HG03575 (cell line): ENCODE data around the gene ADCK2.
"Not testable (repeated sequence)": the region's sequence is repeated elsewhere in the genome, so short reads cannot be mapped to it uniquely, and the experiment has no call there.

Experiments used
- ATAC-seq: cut with Tn5 transposase; IDR thresholded peaks from one replicate; pipeline ENCODE4 v1.9.1; 2021; ENCODE audit not compliant: unreplicated experiment, insufficient number of reproducible peaks, low FRiP score; ENCODE audit errors: extremely low read depth

Gene ADCK2

DNA sequence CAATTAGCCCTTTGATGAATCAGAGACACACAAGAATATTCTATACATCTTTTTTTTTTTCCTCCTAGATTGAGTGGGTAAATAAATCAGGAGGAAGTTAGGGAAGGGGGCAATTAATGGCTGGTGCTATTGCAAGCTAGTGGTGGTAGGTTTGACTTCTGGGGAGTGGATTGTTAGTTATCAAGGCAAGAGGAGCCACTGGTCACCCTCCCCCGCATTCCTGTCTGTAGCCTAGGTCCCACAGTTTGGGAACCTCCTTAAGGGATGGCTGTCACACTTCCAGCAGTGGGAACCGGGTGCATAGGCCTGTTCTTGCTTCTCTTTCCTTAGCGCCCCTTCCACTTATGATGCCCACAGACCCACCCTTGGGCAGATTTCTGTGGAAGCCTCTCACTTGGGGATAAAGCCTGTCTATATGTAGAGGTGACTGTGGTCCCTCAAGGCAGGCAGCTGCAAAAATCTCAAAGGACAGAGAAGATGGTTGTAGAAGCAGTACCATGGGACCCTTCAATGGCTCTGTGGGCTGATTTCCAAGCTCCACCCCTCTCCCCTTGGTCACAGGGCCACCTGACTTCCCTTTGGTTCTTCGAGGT is 2.3 kb upstream of the ADCK2 start:
- no peak for ATAC-seq

DNA sequence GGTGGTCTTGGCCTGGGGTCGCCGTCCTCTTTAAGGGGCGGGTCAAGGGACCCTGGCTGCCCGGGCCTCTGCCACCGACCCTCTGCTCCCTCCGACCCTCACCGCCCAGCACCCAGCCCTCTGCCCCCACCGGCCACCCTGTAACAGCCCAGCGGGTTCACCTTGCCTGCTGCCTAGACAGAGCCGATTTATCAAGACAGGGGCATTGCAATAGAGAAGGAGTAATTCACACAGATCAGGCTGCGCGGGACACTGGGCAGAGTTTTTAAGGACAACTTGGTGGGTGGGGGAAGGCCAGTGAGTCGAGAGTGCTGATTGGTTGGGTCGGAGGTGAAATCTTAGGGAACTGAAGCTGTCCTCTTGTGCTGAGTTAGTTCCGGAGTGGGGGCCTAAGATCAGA is 779 bp upstream of the ADCK2 start:
- ATAC-seq: no peak

DNA sequence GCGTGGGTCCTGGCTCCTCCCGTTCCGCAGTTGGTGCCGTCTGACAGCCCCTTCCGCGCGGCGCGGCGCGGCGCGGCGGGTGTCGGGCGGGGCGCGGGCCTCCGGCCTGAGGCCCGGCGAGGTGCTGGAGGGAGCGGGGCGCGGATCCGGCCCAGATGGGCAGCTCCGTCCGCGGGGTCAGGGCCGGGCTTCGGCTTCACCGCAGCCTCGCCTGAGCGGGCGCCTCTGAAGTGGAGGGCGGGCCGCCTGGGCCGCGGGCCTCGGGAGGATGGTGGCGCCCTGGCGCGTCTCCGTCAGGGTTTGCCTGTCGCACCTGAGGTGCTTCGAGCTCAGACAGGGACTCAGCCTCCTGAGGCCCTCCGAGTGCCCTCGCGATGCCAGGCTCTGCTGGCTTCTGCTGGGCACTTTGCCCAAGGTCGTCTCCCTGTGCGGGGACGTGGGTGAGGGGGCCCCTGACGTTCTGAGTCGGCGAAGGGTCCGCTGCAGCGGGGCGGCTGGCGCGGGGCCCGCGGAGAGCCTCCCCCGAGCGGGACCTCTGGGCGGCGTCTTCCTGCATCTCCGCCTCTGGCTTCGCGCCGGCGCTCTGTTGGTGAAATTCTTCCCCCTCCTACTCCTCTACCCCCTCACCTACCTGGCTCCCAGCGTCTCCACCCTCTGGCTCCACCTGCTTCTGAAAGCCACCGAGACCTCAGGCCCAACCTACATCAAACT is 473 bp downstream of the ADCK2 start:
- ATAC-seq: no peak

DNA sequence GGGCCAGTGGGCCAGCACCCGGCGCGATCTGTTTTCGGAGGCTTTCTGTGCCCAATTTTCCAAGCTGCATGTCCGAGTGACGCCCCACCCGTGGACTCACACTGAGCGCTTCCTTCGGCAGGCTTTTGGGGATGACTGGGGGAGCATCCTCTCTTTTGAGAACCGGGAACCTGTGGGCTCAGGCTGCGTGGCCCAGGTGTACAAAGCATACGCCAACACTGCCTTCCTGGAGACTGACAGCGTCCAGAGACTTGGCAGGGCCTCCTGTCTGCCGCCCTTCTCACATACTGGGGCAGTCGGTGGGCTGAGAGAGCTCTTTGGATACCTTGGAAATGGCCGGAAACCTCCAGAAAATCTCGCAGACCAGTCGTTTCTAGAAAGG is 1.0 kb downstream of the ADCK2 start:
- no peak for ATAC-seq

DNA sequence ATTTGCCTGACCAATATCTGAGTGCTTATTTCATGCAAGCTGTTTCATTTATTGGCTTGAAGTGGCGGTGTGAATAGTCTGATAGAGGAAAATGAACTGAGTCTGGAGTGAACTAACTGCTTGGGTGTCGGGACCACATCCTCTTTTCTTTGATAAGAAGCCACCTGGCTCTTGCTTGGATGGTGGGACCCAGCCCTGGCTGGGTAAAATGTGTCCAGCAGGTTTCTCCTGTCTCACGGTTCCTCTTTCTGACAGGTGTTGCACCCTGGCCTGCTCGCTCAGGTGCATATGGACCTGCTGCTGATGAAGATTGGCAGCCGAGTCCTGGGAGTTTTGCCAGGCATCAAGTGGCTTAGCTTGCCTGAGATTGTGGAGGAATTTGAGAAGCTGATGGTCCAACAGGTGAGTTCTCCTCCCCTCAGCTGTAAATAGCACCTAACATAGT is 1.6 kb downstream of the ADCK2 start:
- no peak for ATAC-seq

DNA sequence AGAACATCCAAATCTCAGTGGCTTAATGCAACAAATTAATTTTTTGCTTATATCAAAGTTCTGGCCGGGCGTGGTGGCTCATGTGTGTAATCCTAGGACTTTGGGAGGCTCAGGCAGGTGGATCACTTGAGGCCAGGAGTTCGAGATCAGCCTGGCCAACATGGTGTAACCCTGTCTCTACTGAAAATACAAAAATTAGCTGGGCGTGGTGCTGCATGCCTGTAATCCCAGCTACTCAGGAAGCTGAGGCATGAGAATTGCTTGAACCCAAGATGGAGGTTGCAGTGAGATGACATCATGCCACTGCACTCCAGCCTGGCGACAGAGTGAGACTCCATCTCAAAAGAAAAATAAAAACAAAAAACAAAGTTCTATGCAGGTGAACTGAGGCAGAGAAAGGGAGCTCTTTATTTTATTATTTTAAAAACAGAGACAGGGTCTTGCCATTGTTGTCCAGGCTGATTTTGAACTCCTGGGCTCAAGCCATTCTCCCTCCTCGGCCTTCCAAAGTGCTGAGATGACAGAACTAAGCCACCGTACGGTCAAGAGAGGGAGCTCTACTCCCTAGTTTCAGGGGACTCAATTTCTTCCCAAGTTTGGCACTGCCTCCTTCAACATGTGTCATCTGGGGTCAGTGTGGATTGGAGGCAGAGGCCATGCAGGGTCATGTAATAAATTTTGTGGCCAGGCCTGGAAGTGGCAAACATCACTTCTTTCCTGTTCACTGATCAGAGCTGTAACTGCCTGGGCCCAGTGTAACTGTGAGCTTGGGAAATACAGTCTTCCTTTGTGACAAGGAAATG is 2.4 kb downstream of the ADCK2 start:
- ATAC-seq: no peak

DNA sequence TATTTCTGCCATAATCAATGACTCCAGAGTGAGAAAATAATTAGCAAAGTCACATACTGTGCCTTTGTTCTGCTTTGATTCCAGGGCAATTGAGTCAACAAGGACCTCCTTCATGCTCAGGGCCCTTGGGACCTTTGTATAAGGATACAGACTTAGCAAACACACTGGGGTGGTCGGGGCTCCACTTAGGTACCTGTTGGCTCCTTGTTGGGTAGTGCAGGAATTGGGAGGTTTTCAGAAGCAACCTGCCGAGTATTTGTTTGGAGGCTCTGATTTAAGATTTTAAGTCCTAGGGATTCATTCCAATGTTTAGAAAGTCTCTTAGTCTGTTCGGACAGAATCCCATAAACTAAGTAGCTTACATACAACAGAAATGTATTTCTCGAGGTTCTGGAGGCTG is 3.0 kb downstream of the ADCK2 start:
- no peak for ATAC-seq

DNA sequence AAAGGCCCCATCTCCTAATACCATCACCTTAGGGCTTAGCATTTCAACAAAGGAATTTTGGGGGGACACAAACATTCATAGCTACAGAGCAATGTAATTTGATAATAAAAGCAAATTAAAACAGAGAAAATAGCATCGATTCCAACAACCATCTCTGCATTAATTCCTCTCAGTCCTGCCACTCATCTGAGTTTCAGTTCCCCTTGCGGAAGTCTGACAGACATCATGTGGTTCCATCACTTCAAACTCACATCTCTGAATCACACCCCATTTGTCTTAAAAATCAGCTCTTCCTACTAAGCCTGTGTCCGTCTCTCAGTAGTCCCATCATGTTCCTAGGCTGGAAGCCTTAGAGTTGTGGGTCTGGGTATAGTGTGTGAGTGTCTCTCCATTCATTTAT is 3.6 kb downstream of the ADCK2 start:
- ATAC-seq: peak; percentile 49

DNA sequence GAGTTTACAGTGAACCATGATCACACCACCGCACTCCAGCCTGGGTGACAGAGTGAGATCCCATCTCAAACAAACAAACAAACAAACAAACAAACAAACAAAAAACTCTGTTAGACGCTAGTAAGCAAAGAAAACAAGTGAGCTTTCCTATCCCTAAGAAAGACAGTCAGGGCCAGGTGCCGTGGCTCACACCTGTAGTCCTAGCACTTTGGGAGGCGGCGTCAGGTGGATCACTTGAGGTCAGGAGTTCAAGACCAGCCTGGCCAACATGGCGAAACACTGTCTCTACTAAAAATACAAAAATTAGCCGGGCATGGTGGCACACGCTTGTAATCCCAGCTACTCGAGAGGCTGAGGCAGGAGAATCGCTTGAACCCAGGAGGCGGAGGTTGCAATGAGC is 4.2 kb downstream of the ADCK2 start:
- not testable (repeated sequence) for ATAC-seq

DNA sequence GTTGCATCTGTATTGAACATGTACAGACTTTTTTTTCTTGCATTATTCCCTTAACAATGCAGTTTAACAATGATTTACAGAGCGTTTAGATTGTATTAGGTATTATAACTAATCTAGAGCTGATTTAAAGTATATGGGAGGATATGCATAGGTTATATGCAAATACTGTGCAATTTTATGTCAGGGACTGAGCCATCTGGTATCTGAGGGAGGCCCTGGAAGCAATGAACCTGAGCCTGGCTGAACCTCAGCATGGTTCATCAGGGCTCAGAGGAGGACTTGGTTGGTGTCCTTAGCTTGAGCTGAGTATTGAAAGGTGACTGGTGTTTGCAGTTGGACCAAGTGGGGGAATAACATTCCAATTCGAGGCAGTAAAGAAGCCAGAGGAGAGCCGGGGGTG is 4.8 kb downstream of the ADCK2 start:
- ATAC-seq: no peak

DNA sequence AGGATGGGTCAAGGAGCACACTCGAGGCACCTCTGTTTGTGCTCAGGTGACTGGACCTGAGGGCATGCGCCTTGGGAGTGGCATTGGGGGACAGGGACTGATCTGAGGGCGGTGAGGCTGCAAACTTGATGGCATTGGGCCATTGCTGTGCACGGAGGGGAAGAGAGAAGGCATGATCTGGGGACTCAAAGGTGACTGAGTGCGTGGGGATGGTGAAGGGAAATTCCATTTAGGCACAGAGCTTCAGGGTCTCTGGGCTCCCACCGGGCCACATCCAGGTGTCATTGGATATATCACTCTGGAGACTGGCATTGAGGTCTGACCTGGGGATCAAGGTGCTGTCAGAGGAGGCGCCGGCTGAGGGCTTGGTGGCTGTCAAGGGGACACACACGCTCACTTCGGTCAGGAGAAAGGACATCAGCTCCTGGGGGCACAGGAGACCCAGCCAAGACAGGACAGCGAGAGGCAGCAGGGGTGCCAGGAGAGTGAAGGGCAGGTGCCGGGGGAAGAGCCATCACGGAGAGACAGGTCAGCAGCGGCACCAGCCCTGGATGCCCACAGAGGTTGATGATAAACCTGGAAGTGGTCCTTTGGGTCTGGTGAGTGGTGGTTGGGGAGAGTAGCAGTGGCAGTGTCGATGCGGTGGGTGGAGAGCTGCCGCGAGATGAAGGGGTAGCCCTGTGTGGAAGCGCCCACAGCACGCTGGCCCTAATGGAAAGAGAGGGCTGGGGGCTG is 5.5 kb downstream of the ADCK2 start:
- ATAC-seq: no peak

DNA sequence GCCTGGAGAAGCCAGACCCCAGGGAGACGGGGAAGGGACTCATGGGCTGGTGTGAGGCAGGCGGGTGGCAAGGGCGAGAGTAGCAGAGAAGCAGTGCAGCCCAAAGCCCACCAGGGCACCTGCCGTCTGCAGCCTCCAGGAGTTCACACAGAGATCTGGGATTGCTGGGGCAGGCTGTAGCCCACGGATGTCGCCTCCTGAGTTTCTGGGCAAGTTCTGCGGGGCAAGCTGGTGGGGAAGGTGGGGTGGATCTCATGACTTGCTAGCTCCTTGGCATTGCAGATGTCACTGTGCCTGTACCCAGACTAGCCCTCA is 6.0 kb downstream of the ADCK2 start:
- ATAC-seq: no peak

DNA sequence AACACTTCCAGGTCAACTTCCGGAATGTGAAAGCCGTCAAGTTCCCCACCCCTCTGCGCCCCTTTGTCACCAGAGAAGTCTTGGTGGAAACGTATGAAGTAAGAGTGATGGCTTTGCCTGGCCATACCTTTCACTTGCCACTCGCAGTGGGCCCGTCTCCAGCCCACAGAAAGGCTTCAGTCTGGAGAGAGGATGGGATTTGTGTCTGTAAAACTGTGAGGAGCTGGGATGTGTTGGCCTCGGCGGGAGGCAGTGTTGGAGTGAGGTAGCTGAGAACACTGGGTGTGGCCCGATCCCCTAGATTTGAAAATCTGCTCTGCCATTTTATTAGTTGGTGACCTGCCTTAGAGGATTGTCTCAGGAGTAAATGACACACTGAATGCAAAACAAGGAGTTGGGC is 6.4 kb downstream of the ADCK2 start:
- ATAC-seq: no peak

DNA sequence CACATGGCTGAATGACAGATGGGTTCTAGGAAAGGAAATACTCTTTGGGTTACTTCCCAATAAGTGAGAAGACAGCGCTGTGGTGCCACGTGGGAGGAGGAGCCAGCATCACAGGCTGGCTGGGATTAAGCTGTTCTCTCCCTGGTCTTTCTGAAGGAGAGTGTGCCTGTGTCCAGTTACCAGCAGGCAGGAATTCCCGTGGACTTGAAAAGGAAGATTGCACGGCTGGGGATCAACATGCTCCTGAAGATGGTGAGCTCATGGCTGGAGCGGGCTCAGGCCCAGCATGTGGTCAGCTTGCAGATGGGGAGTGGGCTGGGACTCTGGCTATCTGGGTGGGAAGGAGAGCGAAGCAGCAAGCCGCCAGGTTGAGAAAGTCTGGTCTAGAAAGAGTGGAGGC is 8.1 kb downstream of the ADCK2 start:
- no peak for ATAC-seq

DNA sequence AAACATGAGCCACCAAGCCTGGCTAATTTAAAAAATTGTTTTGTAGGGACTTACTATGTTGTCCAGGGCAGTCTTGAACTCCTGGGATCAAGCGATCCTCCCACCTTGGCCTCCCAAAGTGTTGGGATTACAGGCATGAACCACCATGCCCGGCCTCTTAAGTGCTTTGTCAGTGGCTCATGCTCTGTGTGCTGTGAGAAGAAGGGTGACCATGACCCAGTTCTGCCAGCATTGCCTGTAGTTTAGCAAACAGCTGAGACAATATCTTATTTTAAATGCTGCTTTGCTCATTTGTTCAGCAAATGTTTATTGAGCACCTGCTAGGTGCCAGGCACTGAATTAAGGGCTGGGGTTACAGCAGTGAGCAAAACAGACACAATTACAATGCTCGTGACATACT is 9.0 kb downstream of the ADCK2 start:
- ATAC-seq: no peak

DNA sequence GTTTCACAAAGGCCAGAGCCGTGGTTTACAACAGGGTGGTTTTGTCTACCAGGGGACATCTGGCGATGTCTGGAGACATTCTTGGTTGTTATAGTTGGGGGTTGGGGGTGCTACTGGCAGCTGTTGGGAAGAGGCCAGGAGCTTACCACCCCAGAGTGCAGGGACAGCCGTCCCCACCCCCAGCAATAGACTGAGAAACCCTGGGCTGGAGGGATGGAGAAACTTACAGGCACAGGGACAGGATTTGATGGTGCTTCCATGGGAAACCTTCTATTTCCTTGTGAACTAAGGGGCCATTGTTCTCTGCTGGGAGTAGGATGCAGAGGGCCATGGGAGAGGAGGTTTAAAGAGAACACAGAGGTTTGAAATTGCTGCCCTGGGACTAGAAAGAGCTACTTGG is 10.9 kb downstream of the ADCK2 start:
- no peak for ATAC-seq

DNA sequence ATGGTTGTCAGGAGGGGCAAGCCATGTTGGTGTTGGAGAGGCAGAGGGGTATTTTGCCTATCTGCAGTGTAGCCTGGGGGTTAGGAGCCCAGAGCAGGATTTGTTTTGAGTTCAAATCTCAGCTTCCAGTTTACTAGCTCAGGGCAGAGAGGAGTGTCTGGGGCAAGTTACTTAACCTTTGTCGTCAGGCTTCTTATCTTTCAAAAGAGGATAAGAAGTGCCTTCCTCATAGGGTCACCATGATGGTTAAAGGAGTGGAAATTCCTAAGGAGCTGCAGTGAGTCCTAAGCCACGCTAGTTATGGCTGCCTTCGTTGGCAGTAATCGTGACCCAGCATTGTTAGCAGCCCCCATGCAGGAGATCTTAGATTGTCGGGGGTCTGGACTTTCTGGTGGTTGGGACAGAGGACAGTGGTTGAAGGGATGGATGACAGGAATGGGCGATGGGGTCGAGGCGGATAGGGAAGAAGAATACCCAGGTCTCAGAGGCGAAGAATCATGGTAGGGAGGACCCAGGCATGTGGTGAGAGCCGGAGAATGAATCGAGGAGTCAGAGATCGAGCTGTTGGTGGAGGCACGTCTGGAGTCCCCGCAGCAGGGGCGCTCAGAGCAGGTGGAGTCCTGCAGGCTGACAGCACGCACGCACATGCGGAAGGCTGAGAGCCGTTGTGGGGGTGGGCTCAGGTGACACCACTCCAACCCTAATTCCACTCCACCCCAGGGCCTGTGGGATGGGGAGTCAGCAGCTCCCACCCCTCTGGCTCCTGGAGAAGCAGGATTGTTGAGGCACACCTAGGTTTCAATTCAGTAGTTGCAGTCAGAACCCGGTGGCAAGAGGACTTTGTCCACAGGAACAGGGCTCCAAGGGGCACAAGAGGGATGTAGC is 11.6 kb downstream of the ADCK2 start:
- no peak for ATAC-seq

DNA sequence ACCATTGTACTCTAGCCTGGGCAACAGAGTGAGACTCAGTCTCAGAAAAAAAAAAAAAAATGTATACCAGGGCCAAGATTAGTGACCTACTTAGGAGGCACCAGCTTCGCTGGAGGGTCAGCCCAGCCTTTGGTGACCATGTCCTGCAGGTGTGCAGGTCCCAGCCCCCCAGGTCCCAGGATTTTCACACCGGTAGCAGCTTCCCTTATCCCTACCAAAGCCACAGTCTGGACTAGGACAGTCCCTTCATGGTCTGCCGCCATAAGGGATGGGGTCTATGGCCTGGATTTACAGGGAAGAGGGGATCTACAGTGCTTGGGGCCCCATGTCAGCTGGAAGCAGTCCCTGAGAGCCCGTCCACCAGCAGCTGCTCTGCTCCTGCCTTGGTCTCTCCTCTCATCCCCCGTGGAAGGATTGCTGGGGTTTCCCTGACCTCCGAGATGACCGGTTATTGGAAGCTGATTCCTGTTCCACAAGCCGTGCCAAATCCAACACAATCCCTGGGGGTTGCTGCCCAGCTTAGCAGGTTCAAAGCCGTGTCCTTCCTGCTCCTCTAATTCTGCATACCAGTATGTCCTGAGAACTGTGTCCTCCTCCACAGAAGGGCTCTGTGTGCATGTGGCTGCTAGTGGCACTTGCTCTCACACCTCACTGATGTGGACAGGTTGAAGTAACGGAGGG is 12.8 kb downstream of the ADCK2 start:
- ATAC-seq: no peak
